HG03520 (cell line): ENCODE data around the gene RPUSD2.

ENCODE experiments used
- ATAC-seq: cut with Tn5 transposase; IDR thresholded peaks from one replicate; pipeline ENCODE4 v1.9.1; 2021; ENCODE audit warnings: mild to moderate bottlenecking, moderate library complexity; ENCODE audit not compliant: unreplicated experiment

Gene RPUSD2

GRCh38 chr15:40618023-40618422, 48.9 kb downstream of the RPUSD2 start:
- no peak for ATAC-seq

GRCh38 chr15:40618906-40619305, 49.8 kb downstream of the RPUSD2 start:
- ATAC-seq: no peak

- ATAC-seq: no peak
These were observed 54.3 kb downstream of the RPUSD2 start for GRCh38 chr15:40623361-40623760.
